NCI-H345 treated with DMSO at 0.1 percent for 48 hours (cell line): ENCODE measurements around the gene IPCEF1.

Source experiments
- DNase-seq: peaks from one replicate; lab custom pipeline; 2025; ENCODE audit not compliant: unreplicated experiment; lab: John Stamatoyannopoulos, UW

IPCEF1 gene

GRCh38 chr6:154373971-154374370 lies 17.4 kb upstream of the IPCEF1 start:
- no peak for DNase-seq

- DNase-seq, result no peak
Measured at GRCh38 chr6:154371281-154371680, 14.7 kb upstream of the IPCEF1 start.

DNA sequence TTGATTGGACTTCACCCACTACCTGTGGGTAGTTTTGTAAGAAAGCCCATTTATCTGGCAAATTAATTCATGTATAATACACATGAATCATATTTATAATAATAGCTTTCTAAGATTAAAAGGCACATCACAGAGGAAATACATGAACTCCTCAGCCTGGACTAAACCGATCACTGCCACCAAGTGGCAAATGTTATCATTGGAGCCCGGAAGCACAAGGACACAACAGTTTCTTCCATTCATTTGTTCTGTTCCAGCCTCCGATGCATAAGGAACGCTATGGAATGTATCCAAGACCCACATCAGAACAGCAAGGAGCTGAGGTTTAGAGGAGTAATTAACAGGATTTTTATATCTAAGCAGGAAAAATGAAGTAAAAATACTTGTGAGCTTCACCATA lies 13.9 kb upstream of the IPCEF1 start:
- DNase-seq, result no peak

DNA sequence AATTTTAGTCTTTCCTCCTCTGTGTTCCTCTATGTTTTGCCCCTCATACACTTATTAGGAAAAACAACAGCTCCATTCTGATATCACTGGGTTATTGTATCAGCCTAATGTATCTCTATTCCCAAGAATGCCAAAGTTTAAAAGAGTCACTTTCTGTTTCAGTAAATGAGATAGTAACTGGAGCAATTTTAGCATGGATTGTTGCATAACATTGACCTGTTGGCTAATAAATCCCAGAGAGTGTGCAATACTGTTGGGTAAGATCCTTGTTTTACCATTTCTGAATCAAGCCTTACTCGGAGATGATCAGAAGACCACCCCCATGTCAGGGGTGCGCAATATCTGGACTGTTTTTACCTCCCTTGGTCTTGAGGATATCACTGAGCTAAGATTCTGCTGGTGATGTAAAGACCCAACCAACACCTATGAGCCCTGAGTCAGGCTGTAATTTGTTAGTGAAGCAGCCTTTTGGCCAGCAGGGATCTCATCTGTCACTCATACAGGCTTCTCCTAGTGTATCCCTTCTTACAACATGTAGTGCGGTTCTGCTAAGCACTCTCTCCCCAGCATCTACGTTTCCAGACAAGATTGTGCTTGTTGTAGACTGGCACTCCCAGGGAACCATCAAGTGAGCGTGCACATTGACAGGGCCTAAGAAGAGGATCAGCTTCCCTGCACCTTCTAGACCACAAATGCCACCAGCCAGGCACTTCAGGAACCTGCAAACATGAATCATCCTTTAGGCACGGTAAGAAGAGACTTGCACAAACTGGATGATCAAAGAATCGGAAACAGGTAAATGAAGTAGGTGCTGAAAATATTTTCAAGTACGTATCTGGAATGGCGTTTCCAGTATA lies 11.5 kb upstream of the IPCEF1 start:
- no peak for DNase-seq

GRCh38 chr6:154367336-154367735 lies 10.7 kb upstream of the IPCEF1 start:
- DNase-seq, result no peak

GRCh38 chr6:154363821-154364220 lies 7.2 kb upstream of the IPCEF1 start:
- no peak for DNase-seq

GRCh38 chr6:154361476-154361875 lies 4.9 kb upstream of the IPCEF1 start:
- no peak for DNase-seq

GRCh38 chr6:154360476-154360875 lies 3.9 kb upstream of the IPCEF1 start:
- DNase-seq, result no peak

DNA sequence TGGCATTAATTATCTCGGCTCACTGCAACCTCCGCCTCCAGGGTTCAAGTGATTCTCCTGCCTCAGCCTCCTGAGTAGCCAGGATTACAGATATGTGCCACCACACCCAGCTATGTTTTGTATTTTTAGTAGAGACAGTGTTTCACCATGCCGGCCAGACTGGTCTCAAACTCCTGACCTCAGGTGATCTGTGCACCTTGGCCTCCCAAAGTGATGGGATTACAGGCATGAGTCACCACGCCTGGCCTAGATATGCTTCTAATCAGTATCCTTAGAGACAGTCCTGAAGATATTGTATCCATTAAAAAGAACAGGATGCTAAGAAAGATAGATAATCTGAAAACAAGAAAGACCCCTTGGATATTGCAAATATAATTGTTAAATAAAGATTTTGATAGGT lies 3.1 kb upstream of the IPCEF1 start:
- no peak for DNase-seq

DNA sequence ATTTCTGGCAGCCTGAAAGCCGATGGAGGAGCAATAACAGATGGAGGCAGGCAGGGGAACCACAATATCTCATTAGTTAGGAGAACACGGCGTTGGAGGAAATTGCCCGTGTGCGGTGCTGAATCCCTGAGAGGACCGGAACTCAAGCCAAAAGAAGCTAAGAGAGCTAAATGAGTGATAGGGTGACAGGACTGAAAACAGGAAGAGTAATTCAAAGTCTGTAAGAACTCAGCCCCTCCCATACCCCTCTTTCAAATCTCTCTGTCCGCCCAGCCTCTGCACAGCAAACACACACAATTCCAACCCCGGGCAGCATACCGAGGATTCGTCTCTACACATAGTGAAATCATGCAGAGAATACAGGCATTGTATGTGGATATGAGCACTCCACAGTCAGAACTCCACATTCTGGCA lies 2.6 kb upstream of the IPCEF1 start:
- DNase-seq, result no peak

GRCh38 chr6:154358019-154358545 lies 1.5 kb upstream of the IPCEF1 start:
- DNase-seq, result no peak

DNA sequence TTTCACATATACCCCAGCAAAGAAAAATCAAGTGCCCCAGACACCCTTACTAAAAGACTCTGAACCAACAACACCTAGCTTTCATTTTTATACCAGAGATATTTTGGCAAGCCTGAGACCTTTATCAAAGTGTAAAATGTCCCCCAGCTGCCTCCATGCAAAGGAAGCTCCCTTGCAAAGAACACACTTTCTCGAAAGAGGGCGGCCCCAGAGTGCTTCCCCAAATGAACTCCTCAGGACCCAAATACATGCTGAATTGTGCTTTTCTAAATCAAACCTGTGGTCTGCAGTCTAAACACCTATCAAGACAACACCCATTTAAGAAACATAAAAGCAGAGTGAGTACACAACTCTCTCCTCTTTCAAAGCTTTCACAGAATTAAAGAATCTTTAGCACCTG lies 490 bp downstream of the IPCEF1 start:
- DNase-seq, result no peak

GRCh38 chr6:154354265-154354777 lies 2.3 kb downstream of the IPCEF1 start:
- no peak for DNase-seq

- DNase-seq, result no peak
Measured at GRCh38 chr6:154353626-154354025, 3.0 kb downstream of the IPCEF1 start.

DNA sequence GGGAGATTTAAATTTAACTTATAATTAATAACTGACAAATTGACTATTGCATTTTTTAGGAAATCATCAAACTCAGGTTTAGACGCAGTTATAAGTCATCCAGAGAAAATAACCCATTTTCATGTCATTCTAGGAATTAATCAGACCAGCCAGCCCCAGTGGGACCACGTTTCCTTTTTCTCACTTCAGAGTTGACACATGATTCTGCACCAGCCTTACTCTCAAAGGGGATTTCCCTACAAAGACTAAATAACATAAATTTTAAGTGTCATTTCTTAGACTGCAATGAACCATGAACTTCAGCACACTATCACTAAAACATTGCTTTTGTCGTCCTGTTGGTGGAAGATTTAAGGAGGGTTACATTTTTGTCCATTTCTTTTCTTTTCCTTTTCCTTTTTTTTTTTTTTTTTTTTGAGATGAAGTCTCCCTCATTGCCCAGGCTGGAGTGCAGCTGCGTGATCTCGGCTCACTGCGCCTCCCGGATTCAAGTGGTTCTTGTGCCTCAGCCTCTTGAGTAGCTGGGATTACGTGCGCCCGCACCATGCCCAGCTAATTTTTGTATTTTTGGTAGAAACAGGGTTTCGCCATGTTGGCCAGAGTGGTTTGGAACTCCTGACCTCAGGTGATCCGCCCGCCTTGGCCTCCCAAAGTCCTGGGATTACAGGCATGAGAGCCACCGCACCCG lies 3.6 kb downstream of the IPCEF1 start:
- no peak for DNase-seq

DNA sequence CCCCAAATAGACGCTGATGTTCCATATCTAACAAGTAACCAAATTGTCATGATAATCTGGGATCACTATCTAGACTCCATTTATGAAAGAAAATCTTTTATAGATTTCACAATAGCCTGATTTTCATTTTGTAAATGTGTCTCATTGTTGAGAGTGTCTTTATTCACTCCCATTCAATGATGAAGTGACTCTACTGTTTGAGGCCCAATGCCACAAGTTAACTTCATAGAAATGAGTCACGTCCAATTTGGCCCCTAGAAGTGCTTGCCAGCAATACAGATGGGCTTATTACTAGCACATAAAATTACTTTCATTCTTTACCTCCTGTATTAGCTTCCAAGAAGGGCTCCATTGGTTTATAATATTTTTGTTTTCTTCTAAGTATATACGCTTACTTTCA lies 6.3 kb downstream of the IPCEF1 start:
- DNase-seq, result no peak

DNA sequence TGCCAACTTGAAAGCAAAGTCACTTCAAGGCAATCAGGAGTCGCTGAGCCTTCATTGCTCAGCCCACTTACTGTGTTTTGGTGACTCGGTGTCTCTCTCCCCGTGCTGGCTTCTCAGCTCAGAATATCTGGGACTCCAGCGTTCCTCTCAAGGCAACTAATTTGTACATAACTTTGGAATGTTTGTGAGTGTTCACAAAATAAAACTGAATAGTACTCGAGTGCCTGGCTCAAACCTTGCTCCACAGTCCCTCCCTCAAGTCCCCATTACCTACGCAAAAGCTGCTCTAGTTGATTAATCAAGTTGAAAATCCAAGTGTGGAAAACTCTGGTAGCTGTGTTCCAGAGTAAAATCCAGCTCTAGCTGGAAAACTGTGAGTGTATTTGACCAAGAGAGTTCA lies 8.6 kb downstream of the IPCEF1 start:
- DNase-seq, result no peak

- no peak for DNase-seq
Measured at GRCh38 chr6:154345811-154346210, 10.8 kb downstream of the IPCEF1 start.

DNA sequence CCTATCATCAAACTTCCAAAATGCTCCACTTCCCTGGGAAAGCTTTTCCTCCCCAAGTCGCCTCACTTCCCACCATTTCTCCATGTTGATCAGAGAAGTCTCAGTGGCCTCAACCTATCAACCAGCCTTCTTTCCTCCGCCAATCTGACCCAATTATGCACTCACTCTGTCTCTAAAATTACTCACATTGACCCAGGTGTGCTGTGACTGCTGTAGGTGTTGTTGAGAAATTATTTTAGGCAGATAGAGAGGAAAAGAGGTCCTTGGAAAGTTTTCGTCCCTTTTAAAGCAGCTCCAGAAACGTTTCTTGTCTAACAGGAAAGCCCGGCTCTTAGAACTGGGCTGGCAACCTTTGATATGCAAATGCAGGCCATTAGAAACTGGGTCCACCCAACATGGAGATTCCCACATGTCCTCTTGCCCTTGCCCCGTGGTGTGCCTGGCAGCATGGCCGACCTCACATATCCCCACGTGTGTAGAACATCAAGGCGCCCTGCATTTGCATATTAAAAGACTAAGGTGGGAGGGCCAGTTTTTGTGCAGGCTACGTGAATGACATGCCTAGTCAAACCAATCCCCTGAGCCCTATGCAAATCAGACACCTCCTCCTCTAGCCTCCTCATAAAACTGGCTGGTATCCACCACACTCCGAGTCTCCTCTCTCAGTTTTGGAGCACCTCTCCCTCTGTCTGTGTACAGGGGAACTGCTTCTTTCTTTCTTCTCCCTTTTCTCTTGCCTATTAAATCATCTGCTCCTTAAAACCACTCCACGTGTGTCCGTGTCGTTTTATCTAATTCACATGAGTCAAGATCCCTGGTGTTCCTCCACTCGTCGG lies 12.9 kb downstream of the IPCEF1 start:
- no peak for DNase-seq

GRCh38 chr6:154341871-154342270 lies 14.7 kb downstream of the IPCEF1 start:
- no peak for DNase-seq

- DNase-seq, result no peak
Measured at GRCh38 chr6:154341336-154341735, 15.3 kb downstream of the IPCEF1 start.
